ENCODE results near the gene SLC39A3.
A peak's percentile ranks its signal among the peaks of the same experiment; 100 is the strongest.

SLC39A3 gene

GRCh38 chr19:2739602-2740313, at the start of gene SLC39A3:
Gene SLC39A3 (minus strand): TSS chr19:2740017. CDS start chr19:2737257, 2,760 bp downstream.
- peak; percentile 100 for DNase-seq

GRCh38 chr19:2788237-2788636, 48.4 kb upstream of the SLC39A3 start:
- DNase-seq, result no peak

- no peak for DNase-seq
Observed at GRCh38 chr19:2787115-2787514, 47.3 kb upstream of the SLC39A3 start.

- DNase-seq, result peak; percentile 100
Observed at GRCh38 chr19:2785244-2785997, 45.6 kb upstream of the SLC39A3 start, which contains the start of gene THOP1. Gene THOP1 (plus strand): TSS chr19:2785503. CDS start chr19:2785663, 160 bp downstream.

- DNase-seq, result no peak
Observed at GRCh38 chr19:2783781-2784145, 43.9 kb upstream of the SLC39A3 start.

- DNase-seq, result peak; percentile 98
Observed at GRCh38 chr19:2782936-2783780, 43.3 kb upstream of the SLC39A3 start, which contains the start of gene SGTA. Gene SGTA (minus strand): TSS chr19:2783273. CDS start chr19:2769068, 14,205 bp downstream.

GRCh38 chr19:2782329-2782935, 42.6 kb upstream of the SLC39A3 start:
- DNase-seq, result peak; percentile 27

GRCh38 chr19:2780284-2780683, 40.5 kb upstream of the SLC39A3 start:
- DNase-seq, result no peak

- DNase-seq, result no peak
Observed at GRCh38 chr19:2779121-2779740, 39.4 kb upstream of the SLC39A3 start.

GRCh38 chr19:2777952-2778683, 38.3 kb upstream of the SLC39A3 start:
- DNase-seq, result no peak

- peak; percentile 87 for DNase-seq
Observed at GRCh38 chr19:2775556-2776430, 36.0 kb upstream of the SLC39A3 start.

GRCh38 chr19:2774953-2775555, 35.2 kb upstream of the SLC39A3 start:
- no peak for DNase-seq

GRCh38 chr19:2774083-2774679, 34.4 kb upstream of the SLC39A3 start:
- DNase-seq, result no peak

- no peak for DNase-seq
Observed at GRCh38 chr19:2771786-2772674, 32.2 kb upstream of the SLC39A3 start.

GRCh38 chr19:2770055-2771013, 30.5 kb upstream of the SLC39A3 start:
- DNase-seq, result no peak

GRCh38 chr19:2769218-2769617, 29.4 kb upstream of the SLC39A3 start:
- no peak for DNase-seq
